B cell (primary cell): ENCODE measurements around the gene SEC24D.

ENCODE experiments used
- CTCF ChIP-seq: fragments of 200-600 bp; IDR thresholded peaks from one replicate; pipeline ENCODE4 v1.8.0; 2022; ENCODE audit warnings: antibody characterized with exemption, mild to moderate bottlenecking
- EZH2 ChIP-seq: IDR thresholded peaks from 2 replicates; pipeline ENCODE4 v1.6.1; 2012; ENCODE audit warnings: borderline replicate concordance, low read depth, mild to moderate bottlenecking, moderate library complexity, low read length; ENCODE audit not compliant: insufficient read depth, poor library complexity, severe bottlenecking

GRCh38 chr4:118754890-118755289 lies 81.0 kb downstream of the SEC24D start:
- no peak for TF ChIP-seq CTCF
- no peak for TF ChIP-seq EZH2
